Endothelial cell of umbilical vein (primary cell): ENCODE results near the gene LRG1. TPM values are rescaled to one million over a fixed set of nuclear protein-coding genes. Genes with fewer than 3 reads are reported as not detected.

Experiments
- BruUV-seq: library from RNA; stranded (reverse); fragments of 400-500 nt; replicated peaks from 2 replicates; lab custom pipeline; 2021; lab: Mats Ljungman, UMichigan
- CTCF ChIA-PET: fragments of 300-600, 350-600 bp; sonication (Branson Sonifier 250); formaldehyde crosslinking; loops from one replicate; lab custom pipeline; 2021; ENCODE audit warnings: antibody characterized with exemption, inconsistent platforms; lab: Charles Lee
- POLR2A ChIA-PET: fragments of 300-600, 350-600 bp; sonication (Branson Sonifier 250); formaldehyde crosslinking; loops from one replicate; lab custom pipeline; 2021; ENCODE audit warnings: antibody characterized with exemption, inconsistent platforms; lab: Charles Lee
- DNase-seq: peaks from one replicate; pipeline ENCODE4 v3.0.0-alpha.2; 2011; ENCODE audit warnings: low read depth, low spot score
- FAIRE-seq: peaks from 2 replicates; lab custom pipeline; 2011; peaks lifted over from hg19 to GRCh38; lab: Jason Lieb, UNC
- H2AFZ ChIP-seq: 2 replicates; pipeline ENCODE4 v1.6.0; 2012; ENCODE audit warnings: low read depth, low read length, control low read depth, inconsistent platforms
- H3K27ac ChIP-seq: 2 replicates; pipeline ENCODE4 v1.5.1; 2011; ENCODE audit warnings: low read depth, mild to moderate bottlenecking, control low read depth, low read length, moderate library complexity; ENCODE audit not compliant: insufficient read depth
- H3K27me3 ChIP-seq, 2 experiments: 2 replicates each; pipeline versions ENCODE4 v1.6.0 to v1.6.1; 2011; ENCODE audit warnings: low read length in 2 of 2, mixed read lengths in 1 of 2; ENCODE audit not compliant: control insufficient read depth in 2 of 2, insufficient read depth in 2 of 2
- H3K36me3 ChIP-seq, 2 experiments: 2 replicates in 1 of 2; 3 replicates in 1 of 2; pipeline ENCODE4 v1.5.1; 2011; ENCODE audit warnings: low read length in 2 of 2, mild to moderate bottlenecking in 1 of 2, moderate library complexity in 1 of 2; ENCODE audit not compliant: control insufficient read depth in 2 of 2, insufficient read depth in 2 of 2; ENCODE audit errors: extremely low read depth in 1 of 2
- H3K4me1 ChIP-seq: 3 replicates; pipeline ENCODE4 v1.5.1; 2011; ENCODE audit warnings: mild to moderate bottlenecking, low read length; ENCODE audit not compliant: control insufficient read depth, insufficient read depth; ENCODE audit errors: extremely low read depth
- H3K4me2 ChIP-seq: 2 replicates; pipeline ENCODE4 v1.6.1; 2011; ENCODE audit warnings: low read length, control low read depth, mixed read lengths; ENCODE audit not compliant: insufficient read depth
- H3K4me3 ChIP-seq, 3 experiments: fragments of 200-600 bp in 1 of 3; sonication (generic), shearing (Covaris generic) in 1 of 3; replicated peaks in 1 of 3; 2 replicates each; pipeline ENCODE4 v1.5.1; 2011 to 2016; ENCODE audit warnings: control low read depth in 3 of 3, low read length in 3 of 3, mild to moderate bottlenecking in 2 of 3, inconsistent platforms in 1 of 3, low read depth in 1 of 3, moderate library complexity in 1 of 3; ENCODE audit not compliant: insufficient read depth in 1 of 3
- H3K79me2 ChIP-seq: 2 replicates; pipeline ENCODE4 v1.6.0; 2012; ENCODE audit warnings: low read length, inconsistent platforms; ENCODE audit not compliant: control insufficient read depth, insufficient read depth
- H3K9ac ChIP-seq: replicated peaks from 2 replicates; pipeline ENCODE3; 2011; ENCODE audit warnings: low read length, control low read depth; ENCODE audit not compliant: insufficient read depth; ENCODE audit errors: extremely low read depth
- H3K9me1 ChIP-seq: replicated peaks from 3 replicates; pipeline ENCODE4 v1.6.0; 2011; ENCODE audit warnings: mild to moderate bottlenecking, low read length; ENCODE audit not compliant: control insufficient read depth, insufficient read depth; ENCODE audit errors: extremely low read depth
- H3K9me3 ChIP-seq: replicated peaks from 2 replicates; pipeline ENCODE4 v1.5.1; 2012; ENCODE audit warnings: low read length, inconsistent platforms; ENCODE audit not compliant: control insufficient read depth, insufficient read depth
- H4K20me1 ChIP-seq: replicated peaks from 2 replicates; pipeline ENCODE3; 2011; ENCODE audit warnings: mild to moderate bottlenecking, low read length; ENCODE audit not compliant: control insufficient read depth, insufficient read depth; ENCODE audit errors: extremely low read depth
- EZH2 ChIP-seq: IDR thresholded peaks from 2 replicates; pipeline ENCODE4 v1.6.1; 2012; ENCODE audit warnings: borderline replicate concordance, low read depth, mild to moderate bottlenecking, moderate library complexity, low read length, inconsistent platforms; ENCODE audit not compliant: severe bottlenecking
- FOS ChIP-seq: IDR thresholded peaks from 2 replicates; pipeline ENCODE4 v1.6.1; 2011; ENCODE audit warnings: mild to moderate bottlenecking, low read length, moderate library complexity, borderline replicate concordance; ENCODE audit not compliant: insufficient read depth
- GATA2 ChIP-seq: IDR thresholded peaks from 2 replicates; pipeline ENCODE4 v1.7.0; 2011; ENCODE audit warnings: low read depth, mild to moderate bottlenecking, moderate library complexity, mixed read lengths, low read length; ENCODE audit not compliant: insufficient read length, insufficient read depth
- JUN ChIP-seq: IDR thresholded peaks from 2 replicates; pipeline ENCODE4 v1.6.1; 2011; ENCODE audit warnings: borderline replicate concordance, low read depth; ENCODE audit not compliant: insufficient read length, insufficient read depth
- MYC ChIP-seq: IDR thresholded peaks from one replicate; pipeline ENCODE4 v1.6.1; 2011; ENCODE audit warnings: mild to moderate bottlenecking, low read depth, low read length
- POLR2A ChIP-seq: IDR thresholded peaks from 2 replicates; pipeline ENCODE4 v1.6.1; 2012; ENCODE audit warnings: low read depth, mild to moderate bottlenecking, control low read depth, low read length
- POLR2AphosphoS5 ChIP-seq: IDR thresholded peaks from 2 replicates; pipeline ENCODE4 v1.6.1; 2012; ENCODE audit warnings: low read depth, mild to moderate bottlenecking, control low read depth, low read length, moderate library complexity; ENCODE audit not compliant: insufficient read depth
- dilution Hi-C: fragments of 300-500 bp; cut with MboI; formaldehyde crosslinking; loops from one replicate; pipeline ENCODE4 v1.15.0; 2019; ENCODE audit warnings: low sequenced_read_pairs; ENCODE audit not compliant: extremely low pct_ligation_motif_present
- intact Hi-C: fragments of 100-400 bp; cut with micrococcal nuclease; formaldehyde crosslinking; loops from one replicate; pipeline ENCODE4 v1.10.0; 2022
- polyA plus RNA-seq, 4 experiments: library from polyadenylated mRNA; depleted of rRNA in 3 of 4; stranded (reverse) in 3 of 4; unstranded in 1 of 4; fragments of >200 nt; gene quantifications; 2 replicates each; pipeline versions ENCODE4 v1.2.1 to v1.2.3, GENCODE V29; 2011 to 2012; ENCODE audit warnings: missing spikeins in 1 of 4
- total RNA-seq: library from RNA; stranded (reverse); gene quantifications from 2 replicates; pipeline ENCODE4 v1.2.3, GENCODE V29; 2021
- TF ChIP-seq, protein P1 (sequence below): IDR thresholded peaks from 2 replicates; pipeline ENCODE4 v1.6.1; 2011; ENCODE audit not compliant: insufficient read depth, insufficient read length
- TF ChIP-seq, protein P2 (sequence below), 2 donors: IDR thresholded peaks; 1 replicate in 1 of 2; 2 replicates in 1 of 2; pipeline ENCODE4 v1.5.1; 2011; ENCODE audit warnings: low read length in 2 of 2, mild to moderate bottlenecking in 2 of 2, moderate library complexity in 2 of 2, control low read depth in 1 of 2, inconsistent platforms in 1 of 2, low read depth in 1 of 2; ENCODE audit not compliant: insufficient read depth in 1 of 2; ENCODE audit errors: extremely low read depth in 1 of 2

The LRG1 gene
- total and polyA plus RNA-seq, 2 donors (not counting 3 experiments of a cell fraction or from before 2014, with no cell fraction given): 0.21 to 0.31 TPM

DNA sequence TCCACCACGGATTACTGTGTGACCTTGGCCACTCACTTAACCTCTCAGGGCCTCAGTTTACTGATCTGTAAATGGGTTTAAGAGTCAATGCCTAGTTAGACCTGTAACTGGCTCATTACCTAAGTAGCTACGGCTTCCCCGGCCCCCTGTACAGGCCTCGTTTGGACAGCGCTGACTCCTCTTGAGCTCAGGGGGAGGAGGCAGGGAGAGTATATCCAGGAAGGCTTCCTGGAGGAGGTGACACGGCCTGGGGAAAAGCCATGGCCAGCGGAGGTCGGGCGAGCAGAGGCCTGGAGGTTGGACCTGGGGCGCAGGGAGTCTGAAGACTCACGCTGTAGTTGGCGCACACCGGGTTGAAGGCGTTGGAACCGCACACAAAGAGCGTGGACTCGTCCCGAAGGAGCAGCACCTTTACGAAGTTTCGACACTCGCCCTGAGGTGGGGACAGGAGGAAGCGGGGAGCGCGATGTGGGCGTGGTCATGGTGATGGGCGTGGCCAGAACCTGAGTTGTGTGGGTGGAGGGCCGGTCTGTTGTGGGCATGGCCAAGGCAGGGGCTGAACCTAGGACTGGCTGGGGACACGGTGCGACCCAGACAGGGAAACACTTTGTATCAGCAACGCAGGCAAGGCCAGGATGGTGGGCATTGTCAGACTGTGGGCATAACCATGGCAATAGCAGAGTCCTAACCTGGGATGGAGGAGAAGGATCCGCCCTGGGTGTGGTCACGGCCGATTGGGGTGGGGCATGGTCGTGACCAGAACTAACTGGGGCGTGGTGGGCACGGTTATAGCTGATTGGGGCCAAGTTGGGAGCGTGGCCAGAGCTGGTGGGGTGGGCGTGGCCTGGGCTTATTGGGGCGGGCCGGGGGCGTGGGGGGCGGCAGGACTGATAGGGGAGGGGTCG is 16.1 kb upstream of the LRG1 start:
- H3K4me3 ChIP-seq: no peak overlapping the region
- intact Hi-C loops: loop anchor here (5.0 kb wide), 1 partner anchor 166 kb away; the partner anchor contains the start of gene DPP9
- H3K9ac ChIP-seq: no peak overlapping the region
- dilution Hi-C loops: no loop called here
- BruUV-seq: no TSS peak
- POLR2A ChIA-PET: interaction anchor here (0.5 kb wide), 1 partner anchor 9 kb away, joined by 9 read pairs; no protein-coding TSS in a partner anchor
- no peaks in the 10 kb centered on the region for H4K20me1 ChIP-seq
- H3K9me1 ChIP-seq: no peaks in the 10 kb centered on the region
- TF ChIP-seq, protein P1, sequence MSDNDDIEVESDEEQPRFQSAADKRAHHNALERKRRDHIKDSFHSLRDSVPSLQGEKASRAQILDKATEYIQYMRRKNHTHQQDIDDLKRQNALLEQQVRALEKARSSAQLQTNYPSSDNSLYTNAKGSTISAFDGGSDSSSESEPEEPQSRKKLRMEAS: no peak
- TF ChIP-seq, protein P2, sequence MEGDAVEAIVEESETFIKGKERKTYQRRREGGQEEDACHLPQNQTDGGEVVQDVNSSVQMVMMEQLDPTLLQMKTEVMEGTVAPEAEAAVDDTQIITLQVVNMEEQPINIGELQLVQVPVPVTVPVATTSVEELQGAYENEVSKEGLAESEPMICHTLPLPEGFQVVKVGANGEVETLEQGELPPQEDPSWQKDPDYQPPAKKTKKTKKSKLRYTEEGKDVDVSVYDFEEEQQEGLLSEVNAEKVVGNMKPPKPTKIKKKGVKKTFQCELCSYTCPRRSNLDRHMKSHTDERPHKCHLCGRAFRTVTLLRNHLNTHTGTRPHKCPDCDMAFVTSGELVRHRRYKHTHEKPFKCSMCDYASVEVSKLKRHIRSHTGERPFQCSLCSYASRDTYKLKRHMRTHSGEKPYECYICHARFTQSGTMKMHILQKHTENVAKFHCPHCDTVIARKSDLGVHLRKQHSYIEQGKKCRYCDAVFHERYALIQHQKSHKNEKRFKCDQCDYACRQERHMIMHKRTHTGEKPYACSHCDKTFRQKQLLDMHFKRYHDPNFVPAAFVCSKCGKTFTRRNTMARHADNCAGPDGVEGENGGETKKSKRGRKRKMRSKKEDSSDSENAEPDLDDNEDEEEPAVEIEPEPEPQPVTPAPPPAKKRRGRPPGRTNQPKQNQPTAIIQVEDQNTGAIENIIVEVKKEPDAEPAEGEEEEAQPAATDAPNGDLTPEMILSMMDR (IDR thresholded peaks at IDR 0.05; ENCODE audit: extremely low read depth in 1 of 2, insufficient read depth in 1 of 2, low read depth in 1 of 2, low read length in 2 of 2): no peak
- TF ChIP-seq EZH2 (no peak), POLR2AphosphoS5 (no peak), MYC (no peak), JUN (no peak), FOS (no peak), GATA2 (no peak), POLR2A (no peak)
- FAIRE-seq (no peak), DNase-seq (no peak)
- peaks cover 12 to 43% of the 10 kb centered on the region in 2 experiments for H3K36me3 ChIP-seq
- CTCF ChIA-PET: interaction anchor here (0.7 to 1.8 kb wide), 5 partner anchors 11 to 80 kb away, joined by 3 to 9 read pairs (median 3); no protein-coding TSS in a partner anchor
- H3K79me2 ChIP-seq: peaks cover 6% of the 10 kb centered on the region
- no peaks in the 10 kb centered on the region for H3K27me3 ChIP-seq
- no peak overlapping the region for H2AFZ ChIP-seq
- H3K4me1 ChIP-seq: peaks cover 26% of the 10 kb centered on the region
- H3K4me2 ChIP-seq: no peak overlapping the region
- no peak overlapping the region for H3K27ac ChIP-seq
- no peaks in the 10 kb centered on the region for H3K9me3 ChIP-seq
